WTC11 (cell line): ENCODE results near the gene NR1H3. TPM values are rescaled to one million over a fixed set of nuclear protein-coding genes. Genes with fewer than 3 reads are reported as not detected.

Source experiments
- ATAC-seq: fragments of 200-7000 bp; cut with Tn5 transposase; 2 replicates; pipeline ENCODE4 v1.10.0; 2021; ENCODE audit warnings: mild to moderate bottlenecking, moderate library complexity
- CTCF ChIA-PET: fragments of 300-600 bp; sonication (Branson Sonifier 250); formaldehyde crosslinking; loops from one replicate; lab custom pipeline; 2021; ENCODE audit warnings: antibody characterized with exemption; lab: Charles Lee
- POLR2A ChIA-PET: fragments of 350-600 bp; sonication (Branson Sonifier 250); formaldehyde crosslinking; loops from one replicate; lab custom pipeline; 2021; ENCODE audit warnings: antibody characterized with exemption; lab: Charles Lee
- DNase-seq: peaks from one replicate; pipeline ENCODE4 v3.0.0; 2021; ENCODE audit warnings: low spot score
- H3K27ac Mint-ChIP-seq: 2 replicates; pipeline ENCODE4 v1.8.0; 2021; ENCODE audit warnings: mixed read lengths
- H3K27me3 Mint-ChIP-seq: 2 replicates; pipeline ENCODE4 v1.8.0; 2021; ENCODE audit warnings: low read depth, mild to moderate bottlenecking, moderate library complexity, mixed read lengths
- H3K36me3 Mint-ChIP-seq: 2 replicates; pipeline ENCODE4 v1.8.0; 2021; ENCODE audit warnings: mixed read lengths
- H3K4me1 Mint-ChIP-seq: 2 replicates; pipeline ENCODE4 v1.8.0; 2022; ENCODE audit warnings: mixed read lengths
- H3K4me3 Mint-ChIP-seq: 2 replicates; pipeline ENCODE4 v1.8.0; 2021; ENCODE audit warnings: mild to moderate bottlenecking, moderate library complexity, mixed read lengths
- H3K9me3 Mint-ChIP-seq: 2 replicates; pipeline ENCODE4 v1.8.0; 2021; ENCODE audit warnings: mixed read lengths
- CREM ChIP-seq: sonication (generic); formaldehyde crosslinking; IDR thresholded peaks from 2 replicates; pipeline ENCODE4 v1.8.1; 2022; ENCODE audit warnings: mild to moderate bottlenecking, missing genetic modification reagents, moderate library complexity
- ELF4 ChIP-seq: sonication (generic); formaldehyde crosslinking; IDR thresholded peaks from 2 replicates; pipeline ENCODE4 v1.8.1; 2022; ENCODE audit warnings: low read depth, mild to moderate bottlenecking, moderate library complexity, missing genetic modification reagents
- FOXK1 ChIP-seq: sonication (generic); formaldehyde crosslinking; IDR thresholded peaks from 2 replicates; pipeline ENCODE4 v1.8.0; 2022; ENCODE audit warnings: mild to moderate bottlenecking, moderate library complexity, missing genetic modification reagents
- GABPB1 ChIP-seq: sonication (generic); formaldehyde crosslinking; IDR thresholded peaks from 2 replicates; pipeline ENCODE4 v1.8.1; 2023; ENCODE audit warnings: mild to moderate bottlenecking, missing genetic modification reagents
- GTF2I ChIP-seq: fragments of 250-450 bp; sonication (Bioruptor Pico); conservative IDR thresholded peaks from 2 replicates; pipeline ENCODE4 v1.4.0; 2021; ENCODE audit warnings: mild to moderate bottlenecking
- MYBL2 ChIP-seq: sonication (generic); formaldehyde crosslinking; IDR thresholded peaks from 2 replicates; pipeline ENCODE4 v1.8.1; 2023; ENCODE audit warnings: mild to moderate bottlenecking, moderate library complexity, missing genetic modification reagents
- NR3C1 ChIP-seq: sonication (generic); formaldehyde crosslinking; conservative IDR thresholded peaks from 2 replicates; pipeline ENCODE4 v1.8.1; 2023; ENCODE audit warnings: low read depth, mild to moderate bottlenecking, missing genetic modification reagents
- OVOL2 ChIP-seq: fragments of 250-450 bp; sonication (Bioruptor Pico); IDR thresholded peaks from 2 replicates; pipeline ENCODE4 v1.9.0; 2021; ENCODE audit warnings: mild to moderate bottlenecking, borderline replicate concordance
- TP53 ChIP-seq: sonication (generic); formaldehyde crosslinking; IDR thresholded peaks from 2 replicates; pipeline ENCODE4 v1.8.1; 2023; ENCODE audit warnings: mild to moderate bottlenecking, missing genetic modification reagents
- ZNF232 ChIP-seq: sonication (generic); formaldehyde crosslinking; IDR thresholded peaks from 2 replicates; pipeline ENCODE4 v1.8.0; 2022; ENCODE audit warnings: mild to moderate bottlenecking, missing genetic modification reagents
- total RNA-seq: library from RNA; stranded (reverse); gene quantifications from 3 replicates; pipeline ENCODE4 v1.2.3, GENCODE V29; 2021
- TF ChIP-seq, protein P1 (sequence below): sonication (generic); formaldehyde crosslinking; IDR thresholded peaks from 2 replicates; pipeline ENCODE4 v1.8.1; 2023; ENCODE audit warnings: mild to moderate bottlenecking, missing genetic modification reagents
- TF ChIP-seq, protein P2 (sequence below): sonication (generic); formaldehyde crosslinking; IDR thresholded peaks from 2 replicates; pipeline ENCODE4 v1.8.1; 2023; ENCODE audit warnings: mild to moderate bottlenecking, moderate library complexity, missing genetic modification reagents
- TF ChIP-seq, protein P3 (sequence below): fragments of 250-450 bp; sonication (Bioruptor Pico); IDR thresholded peaks from 2 replicates; pipeline ENCODE4 v1.9.0; 2021; ENCODE audit warnings: moderate library complexity, mild to moderate bottlenecking, inconsistent platforms, borderline replicate concordance
- TF ChIP-seq, protein P4 (sequence below): fragments of 250-450 bp; sonication (Bioruptor Pico); IDR thresholded peaks from 2 replicates; pipeline ENCODE4 v2.1.2; 2022; ENCODE audit warnings: mild to moderate bottlenecking, moderate library complexity
- TF ChIP-seq, protein P5 (sequence below): sonication (generic); formaldehyde crosslinking; IDR thresholded peaks from 2 replicates; pipeline ENCODE4 v1.8.0; 2022; ENCODE audit warnings: mild to moderate bottlenecking, missing genetic modification reagents
- TF ChIP-seq, protein P6 (sequence below): sonication (generic); formaldehyde crosslinking; IDR thresholded peaks from 2 replicates; pipeline ENCODE4 v1.8.0; 2022; ENCODE audit warnings: mild to moderate bottlenecking, missing genetic modification reagents
- TF ChIP-seq, protein P7 (sequence below): sonication (generic); formaldehyde crosslinking; IDR thresholded peaks from 2 replicates; pipeline ENCODE4 v1.8.0; 2023; ENCODE audit warnings: mild to moderate bottlenecking, missing genetic modification reagents
- TF ChIP-seq, protein P8 (sequence below): sonication (generic); formaldehyde crosslinking; IDR thresholded peaks from 2 replicates; pipeline ENCODE4 v1.8.1; 2023; ENCODE audit warnings: mild to moderate bottlenecking, missing genetic modification reagents

The NR1H3 gene
- total RNA-seq, 1 experiment from 2014 or later = 26.3 TPM

DNA sequence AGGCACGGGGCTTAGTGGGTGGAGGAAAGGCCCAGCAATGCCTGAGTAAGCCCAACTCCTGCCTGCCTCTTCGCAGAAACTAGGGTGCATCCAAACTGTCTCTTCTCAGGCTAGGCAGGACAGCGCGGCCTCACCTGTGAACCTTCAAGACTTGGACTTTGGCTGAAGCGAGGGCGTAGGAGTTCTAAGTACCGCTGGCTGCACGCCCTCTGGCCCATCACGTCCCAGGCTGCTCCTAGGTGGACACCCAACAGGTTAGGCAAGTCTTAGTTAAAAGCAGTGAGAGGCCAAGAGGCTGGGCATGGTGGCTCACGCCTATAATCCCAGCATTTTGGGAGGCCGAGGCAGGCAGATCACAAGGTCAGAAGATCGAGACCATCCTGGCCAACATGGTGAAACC lies 44.9 kb upstream of the NR1H3 start (continued):
- TF ChIP-seq, protein P1, sequence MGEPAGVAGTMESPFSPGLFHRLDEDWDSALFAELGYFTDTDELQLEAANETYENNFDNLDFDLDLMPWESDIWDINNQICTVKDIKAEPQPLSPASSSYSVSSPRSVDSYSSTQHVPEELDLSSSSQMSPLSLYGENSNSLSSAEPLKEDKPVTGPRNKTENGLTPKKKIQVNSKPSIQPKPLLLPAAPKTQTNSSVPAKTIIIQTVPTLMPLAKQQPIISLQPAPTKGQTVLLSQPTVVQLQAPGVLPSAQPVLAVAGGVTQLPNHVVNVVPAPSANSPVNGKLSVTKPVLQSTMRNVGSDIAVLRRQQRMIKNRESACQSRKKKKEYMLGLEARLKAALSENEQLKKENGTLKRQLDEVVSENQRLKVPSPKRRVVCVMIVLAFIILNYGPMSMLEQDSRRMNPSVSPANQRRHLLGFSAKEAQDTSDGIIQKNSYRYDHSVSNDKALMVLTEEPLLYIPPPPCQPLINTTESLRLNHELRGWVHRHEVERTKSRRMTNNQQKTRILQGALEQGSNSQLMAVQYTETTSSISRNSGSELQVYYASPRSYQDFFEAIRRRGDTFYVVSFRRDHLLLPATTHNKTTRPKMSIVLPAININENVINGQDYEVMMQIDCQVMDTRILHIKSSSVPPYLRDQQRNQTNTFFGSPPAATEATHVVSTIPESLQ = no peak
- TF ChIP-seq ZNF232 (CRISPR knock-in tag) = no peak
- no peak for TF ChIP-seq CREM (CRISPR knock-in tag)

DNA sequence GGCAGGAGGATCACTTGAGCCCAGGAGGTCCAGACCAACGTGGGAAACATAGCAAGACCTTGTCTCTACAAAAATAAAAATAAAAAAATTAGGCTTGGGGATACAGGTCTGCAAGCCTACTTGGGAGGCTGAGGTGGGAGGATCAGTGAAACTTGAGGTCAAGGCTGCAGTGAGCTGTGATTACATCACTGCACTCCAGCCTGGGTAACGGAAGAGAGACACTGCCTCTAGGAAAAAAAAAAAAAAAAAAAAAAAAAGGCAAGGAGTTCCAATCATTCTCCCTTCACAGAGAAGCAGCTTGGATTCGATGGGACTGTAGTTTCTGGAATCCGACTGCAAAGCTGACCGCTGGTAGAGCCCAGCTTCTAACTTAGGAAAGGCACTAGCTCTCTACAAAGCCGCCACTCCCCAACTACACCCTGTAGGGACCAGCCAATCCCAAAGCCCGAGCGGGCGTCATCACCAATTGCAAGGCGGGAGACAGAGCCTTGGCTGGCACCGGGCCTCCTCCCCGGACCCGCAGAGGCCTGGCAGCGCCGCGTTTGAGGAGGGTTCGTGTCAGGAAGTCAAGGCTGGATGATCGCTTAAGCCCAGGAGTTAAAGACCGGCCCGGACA lies 43.7 kb upstream of the NR1H3 start:
- peak overlapping the region; percentile 97 for H3K4me3 Mint-ChIP-seq
- ChIA-PET POLR2A (interaction anchor here (0.5 to 3.4 kb wide), 21 partner anchors 8 to 513 kb away, joined by 3 to 114 read pairs (median 6); partner anchors contain the start of genes ACP2, NR1H3, PACSIN3 and PSMC3), CTCF (interaction anchor here (0.6 to 3.7 kb wide), 19 partner anchors 9 to 1459 kb away, joined by 3 to 65 read pairs (median 6); partner anchors contain the start of genes ACP2 and NR1H3)
- peaks cover 29% of the 10 kb centered on the region for H3K4me1 Mint-ChIP-seq
- TF ChIP-seq GTF2I (CRISPR knock-in tag) = no peak
- TF ChIP-seq CREM (CRISPR knock-in tag) = 0 out of 2 replicates have a peak, but pooled peaks have one; percentile 24
- ATAC-seq (peak; percentile 89), DNase-seq (peak; percentile 86)
- H3K27me3 Mint-ChIP-seq = no peaks in the 10 kb centered on the region; the same call in 1 of the 2 replicates
- H3K27ac Mint-ChIP-seq = peak overlapping the region; percentile 100
- H3K9me3 Mint-ChIP-seq = no peaks in the 10 kb centered on the region
- H3K36me3 Mint-ChIP-seq = peaks cover 17% of the 10 kb centered on the region

DNA sequence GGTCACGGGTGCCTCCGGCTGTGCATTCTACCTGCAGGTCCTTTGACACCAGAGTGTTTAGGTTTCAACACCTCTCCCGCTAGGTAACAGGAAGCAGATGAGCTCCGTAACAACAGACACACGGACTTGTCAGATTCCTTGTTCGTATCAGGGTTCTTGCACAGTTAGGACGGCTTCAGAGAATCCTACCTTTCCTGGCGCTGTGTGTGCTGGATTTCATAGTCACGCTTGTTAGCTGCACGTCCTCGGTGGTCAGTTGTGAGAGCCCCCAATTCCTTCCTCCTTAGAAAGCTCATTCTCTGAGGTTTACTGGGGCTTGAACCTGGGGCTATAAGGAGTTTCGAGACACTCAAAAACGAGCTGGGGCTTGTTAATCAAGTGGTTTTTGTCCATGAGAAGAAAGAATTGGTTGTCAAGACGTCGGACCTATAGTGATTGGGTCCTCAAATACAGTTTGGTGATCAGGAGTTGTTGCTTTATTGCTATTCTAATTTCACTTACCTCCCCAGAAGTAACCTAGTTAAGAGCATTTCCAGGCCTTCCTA lies 42.4 kb upstream of the NR1H3 start:
- ATAC-seq (peak; percentile 4), DNase-seq (no peak)
- peaks cover 29% of the 10 kb centered on the region for H3K4me1 Mint-ChIP-seq
- H3K9me3 Mint-ChIP-seq = no peaks in the 10 kb centered on the region
- no peaks in the 10 kb centered on the region; the same call in 1 of the 2 replicates for H3K27me3 Mint-ChIP-seq
- H3K27ac Mint-ChIP-seq = peak overlapping the region; percentile 99
- peaks cover 27% of the 10 kb centered on the region for H3K36me3 Mint-ChIP-seq
- ChIA-PET POLR2A (interaction anchor here (0.6 to 3.4 kb wide), 15 partner anchors 10 to 354 kb away, joined by 3 to 114 read pairs (median 7); partner anchors contain the start of genes ACP2, NR1H3, PACSIN3 and PSMC3), CTCF (interaction anchor here (0.7 to 3.7 kb wide), 17 partner anchors 11 to 303 kb away, joined by 3 to 65 read pairs (median 7); partner anchors contain the start of genes ACP2 and NR1H3)
- peak overlapping the region; percentile 97 for H3K4me3 Mint-ChIP-seq
- TF ChIP-seq GABPB1 (CRISPR knock-in tag) (0 out of 2 replicates have a peak, but pooled peaks have one; percentile 6), ELF4 (no peak), OVOL2 (no peak), MYBL2 (CRISPR knock-in tag) (no peak), TP53 (CRISPR knock-in tag) (no peak), NR3C1 (CRISPR knock-in tag) (no peak), FOXK1 (CRISPR knock-in tag) (peak; percentile 29; the same call in 1 of the 2 replicates)
- TF ChIP-seq, protein P2, sequence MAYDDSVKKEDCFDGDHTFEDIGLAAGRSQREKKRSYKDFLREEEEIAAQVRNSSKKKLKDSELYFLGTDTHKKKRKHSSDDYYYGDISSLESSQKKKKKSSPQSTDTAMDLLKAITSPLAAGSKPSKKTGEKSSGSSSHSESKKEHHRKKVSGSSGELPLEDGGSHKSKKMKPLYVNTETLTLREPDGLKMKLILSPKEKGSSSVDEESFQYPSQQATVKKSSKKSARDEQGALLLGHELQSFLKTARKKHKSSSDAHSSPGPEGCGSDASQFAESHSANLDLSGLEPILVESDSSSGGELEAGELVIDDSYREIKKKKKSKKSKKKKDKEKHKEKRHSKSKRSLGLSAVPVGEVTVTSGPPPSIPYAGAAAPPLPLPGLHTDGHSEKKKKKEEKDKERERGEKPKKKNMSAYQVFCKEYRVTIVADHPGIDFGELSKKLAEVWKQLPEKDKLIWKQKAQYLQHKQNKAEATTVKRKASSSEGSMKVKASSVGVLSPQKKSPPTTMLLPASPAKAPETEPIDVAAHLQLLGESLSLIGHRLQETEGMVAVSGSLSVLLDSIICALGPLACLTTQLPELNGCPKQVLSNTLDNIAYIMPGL = no peak
- TF ChIP-seq, protein P3, sequence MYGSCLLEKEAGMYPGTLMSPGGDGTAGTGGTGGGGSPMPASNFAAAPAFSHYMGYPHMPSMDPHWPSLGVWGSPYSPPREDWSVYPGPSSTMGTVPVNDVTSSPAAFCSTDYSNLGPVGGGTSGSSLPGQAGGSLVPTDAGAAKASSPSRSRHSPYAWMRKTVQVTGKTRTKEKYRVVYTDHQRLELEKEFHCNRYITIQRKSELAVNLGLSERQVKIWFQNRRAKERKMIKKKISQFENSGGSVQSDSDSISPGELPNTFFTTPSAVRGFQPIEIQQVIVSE = no peak
- TF ChIP-seq, protein P4, sequence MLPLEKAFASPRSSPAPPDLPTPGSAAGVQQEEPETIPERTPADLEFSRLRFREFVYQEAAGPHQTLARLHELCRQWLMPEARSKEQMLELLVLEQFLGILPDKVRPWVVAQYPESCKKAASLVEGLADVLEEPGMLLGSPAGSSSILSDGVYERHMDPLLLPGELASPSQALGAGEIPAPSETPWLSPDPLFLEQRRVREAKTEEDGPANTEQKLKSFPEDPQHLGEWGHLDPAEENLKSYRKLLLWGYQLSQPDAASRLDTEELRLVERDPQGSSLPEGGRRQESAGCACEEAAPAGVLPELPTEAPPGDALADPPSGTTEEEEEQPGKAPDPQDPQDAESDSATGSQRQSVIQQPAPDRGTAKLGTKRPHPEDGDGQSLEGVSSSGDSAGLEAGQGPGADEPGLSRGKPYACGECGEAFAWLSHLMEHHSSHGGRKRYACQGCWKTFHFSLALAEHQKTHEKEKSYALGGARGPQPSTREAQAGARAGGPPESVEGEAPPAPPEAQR (CRISPR knock-in tag) = no peak
- TF ChIP-seq, protein P5, sequence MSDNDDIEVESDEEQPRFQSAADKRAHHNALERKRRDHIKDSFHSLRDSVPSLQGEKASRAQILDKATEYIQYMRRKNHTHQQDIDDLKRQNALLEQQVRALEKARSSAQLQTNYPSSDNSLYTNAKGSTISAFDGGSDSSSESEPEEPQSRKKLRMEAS = 0 out of 2 replicates have a peak, but pooled peaks have one; percentile 3
- TF ChIP-seq, protein P6, sequence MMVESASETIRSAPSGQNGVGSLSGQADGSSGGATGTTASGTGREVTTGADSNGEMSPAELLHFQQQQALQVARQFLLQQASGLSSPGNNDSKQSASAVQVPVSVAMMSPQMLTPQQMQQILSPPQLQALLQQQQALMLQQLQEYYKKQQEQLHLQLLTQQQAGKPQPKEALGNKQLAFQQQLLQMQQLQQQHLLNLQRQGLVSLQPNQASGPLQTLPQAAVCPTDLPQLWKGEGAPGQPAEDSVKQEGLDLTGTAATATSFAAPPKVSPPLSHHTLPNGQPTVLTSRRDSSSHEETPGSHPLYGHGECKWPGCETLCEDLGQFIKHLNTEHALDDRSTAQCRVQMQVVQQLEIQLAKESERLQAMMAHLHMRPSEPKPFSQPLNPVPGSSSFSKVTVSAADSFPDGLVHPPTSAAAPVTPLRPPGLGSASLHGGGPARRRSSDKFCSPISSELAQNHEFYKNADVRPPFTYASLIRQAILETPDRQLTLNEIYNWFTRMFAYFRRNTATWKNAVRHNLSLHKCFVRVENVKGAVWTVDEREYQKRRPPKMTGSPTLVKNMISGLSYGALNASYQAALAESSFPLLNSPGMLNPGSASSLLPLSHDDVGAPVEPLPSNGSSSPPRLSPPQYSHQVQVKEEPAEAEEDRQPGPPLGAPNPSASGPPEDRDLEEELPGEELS (CRISPR knock-in tag) = no peak
- TF ChIP-seq, protein P7, sequence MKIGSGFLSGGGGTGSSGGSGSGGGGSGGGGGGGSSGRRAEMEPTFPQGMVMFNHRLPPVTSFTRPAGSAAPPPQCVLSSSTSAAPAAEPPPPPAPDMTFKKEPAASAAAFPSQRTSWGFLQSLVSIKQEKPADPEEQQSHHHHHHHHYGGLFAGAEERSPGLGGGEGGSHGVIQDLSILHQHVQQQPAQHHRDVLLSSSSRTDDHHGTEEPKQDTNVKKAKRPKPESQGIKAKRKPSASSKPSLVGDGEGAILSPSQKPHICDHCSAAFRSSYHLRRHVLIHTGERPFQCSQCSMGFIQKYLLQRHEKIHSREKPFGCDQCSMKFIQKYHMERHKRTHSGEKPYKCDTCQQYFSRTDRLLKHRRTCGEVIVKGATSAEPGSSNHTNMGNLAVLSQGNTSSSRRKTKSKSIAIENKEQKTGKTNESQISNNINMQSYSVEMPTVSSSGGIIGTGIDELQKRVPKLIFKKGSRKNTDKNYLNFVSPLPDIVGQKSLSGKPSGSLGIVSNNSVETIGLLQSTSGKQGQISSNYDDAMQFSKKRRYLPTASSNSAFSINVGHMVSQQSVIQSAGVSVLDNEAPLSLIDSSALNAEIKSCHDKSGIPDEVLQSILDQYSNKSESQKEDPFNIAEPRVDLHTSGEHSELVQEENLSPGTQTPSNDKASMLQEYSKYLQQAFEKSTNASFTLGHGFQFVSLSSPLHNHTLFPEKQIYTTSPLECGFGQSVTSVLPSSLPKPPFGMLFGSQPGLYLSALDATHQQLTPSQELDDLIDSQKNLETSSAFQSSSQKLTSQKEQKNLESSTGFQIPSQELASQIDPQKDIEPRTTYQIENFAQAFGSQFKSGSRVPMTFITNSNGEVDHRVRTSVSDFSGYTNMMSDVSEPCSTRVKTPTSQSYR (CRISPR knock-in tag) = no peak
- TF ChIP-seq, protein P8, sequence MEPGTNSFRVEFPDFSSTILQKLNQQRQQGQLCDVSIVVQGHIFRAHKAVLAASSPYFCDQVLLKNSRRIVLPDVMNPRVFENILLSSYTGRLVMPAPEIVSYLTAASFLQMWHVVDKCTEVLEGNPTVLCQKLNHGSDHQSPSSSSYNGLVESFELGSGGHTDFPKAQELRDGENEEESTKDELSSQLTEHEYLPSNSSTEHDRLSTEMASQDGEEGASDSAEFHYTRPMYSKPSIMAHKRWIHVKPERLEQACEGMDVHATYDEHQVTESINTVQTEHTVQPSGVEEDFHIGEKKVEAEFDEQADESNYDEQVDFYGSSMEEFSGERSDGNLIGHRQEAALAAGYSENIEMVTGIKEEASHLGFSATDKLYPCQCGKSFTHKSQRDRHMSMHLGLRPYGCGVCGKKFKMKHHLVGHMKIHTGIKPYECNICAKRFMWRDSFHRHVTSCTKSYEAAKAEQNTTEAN = no peak
